Measurements from ENCODE around the gene TPGS1. TPM values are rescaled to one million over a fixed set of nuclear protein-coding genes. Genes with fewer than 3 reads are reported as not detected.

Gene TPGS1
- polyA plus RNA-seq, 1 donor, result 10.1 TPM

DNA sequence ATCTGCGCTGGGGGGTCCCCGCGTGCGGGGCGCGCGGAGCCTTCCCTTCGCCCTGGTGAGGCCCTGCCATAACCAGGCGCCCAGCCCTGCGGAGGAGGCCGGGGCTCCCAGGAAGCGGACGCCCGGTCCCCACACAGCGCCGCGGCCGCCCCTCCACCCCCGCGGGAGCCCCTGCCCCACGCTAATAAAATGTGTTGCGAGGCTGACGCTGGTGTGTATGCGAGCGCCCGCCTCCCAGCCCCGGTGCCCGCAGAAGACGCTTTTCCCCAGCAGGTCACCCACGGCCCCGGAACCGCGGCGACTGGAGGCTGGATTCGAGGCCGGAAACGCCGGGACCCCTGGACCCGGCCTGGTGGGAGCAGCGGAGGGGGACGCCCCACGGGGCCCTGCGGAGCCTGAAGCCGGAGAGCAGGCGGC, 12.2 kb downstream of the TPGS1 start:
- DNase-seq, result no peak

DNA sequence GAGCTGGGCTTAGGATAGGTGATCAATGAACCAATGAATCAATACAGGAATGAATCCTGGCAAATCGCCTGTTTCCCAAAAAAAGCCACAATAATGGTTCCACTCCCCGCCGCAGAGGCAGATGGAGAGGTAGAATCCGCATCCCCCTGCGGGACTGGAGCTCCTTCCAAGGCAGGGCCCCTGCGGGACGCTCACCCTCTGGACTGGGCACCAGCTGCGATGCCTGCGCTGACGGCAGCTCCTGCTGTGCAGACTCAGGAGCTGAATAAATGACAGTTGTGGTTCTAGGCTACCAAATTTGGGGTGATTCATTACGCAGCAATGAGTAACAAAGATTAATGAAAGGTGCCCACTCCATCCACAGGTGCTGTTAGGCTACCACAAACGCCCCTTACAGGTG, 15.4 kb downstream of the TPGS1 start:
- no peak for DNase-seq

DNA sequence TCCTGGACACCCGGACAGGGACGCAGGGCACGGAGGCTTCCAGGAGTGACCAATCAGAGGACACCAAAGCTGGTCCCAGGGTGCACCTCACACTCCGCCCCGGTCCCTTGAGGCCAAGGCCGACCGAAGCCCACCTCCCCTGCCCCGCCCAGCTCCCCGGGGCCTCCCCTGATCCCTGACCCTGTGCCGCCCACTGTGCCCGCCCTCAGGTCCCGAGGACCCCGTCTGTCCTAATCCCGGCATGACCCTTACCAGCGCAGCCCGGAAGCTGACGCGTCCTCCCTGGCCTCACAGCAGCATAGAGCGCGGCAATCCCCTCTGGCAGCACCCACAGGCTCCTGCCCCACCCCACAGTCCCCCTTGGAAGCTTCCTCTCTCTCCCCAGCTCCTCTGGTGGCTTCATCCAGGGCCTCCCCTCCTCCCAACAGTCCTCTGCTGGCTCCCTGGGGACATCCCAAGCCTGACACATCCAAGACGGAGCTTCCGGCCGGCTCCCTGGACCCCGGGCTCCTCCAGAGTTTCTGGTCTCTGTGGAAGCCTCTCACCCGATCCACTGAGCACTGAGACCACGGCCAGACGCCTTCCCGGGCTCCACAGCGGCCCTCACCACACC, 16.9 kb downstream of the TPGS1 start:
- DNase-seq, result no peak

DNA sequence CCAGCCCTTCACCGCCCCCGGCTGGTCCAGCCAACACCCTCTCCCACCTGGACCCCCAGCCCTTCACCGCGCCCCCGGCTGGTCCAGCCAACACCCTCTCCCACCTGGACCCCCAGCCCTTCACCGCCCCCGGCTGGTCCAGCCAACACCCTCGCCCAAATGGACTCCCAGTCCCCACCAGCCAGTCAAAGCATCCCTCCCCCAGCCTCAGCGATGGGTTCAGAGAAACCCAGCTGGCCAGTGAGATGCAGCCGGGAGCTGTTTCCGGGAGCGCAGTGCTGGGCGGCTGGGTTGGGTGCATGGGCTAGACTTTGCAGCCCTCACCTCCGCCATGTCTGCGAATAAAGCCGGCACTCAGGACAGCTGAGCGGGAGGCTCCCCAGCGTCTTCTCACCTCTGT, 17.7 kb downstream of the TPGS1 start:
- no peak for DNase-seq

DNA sequence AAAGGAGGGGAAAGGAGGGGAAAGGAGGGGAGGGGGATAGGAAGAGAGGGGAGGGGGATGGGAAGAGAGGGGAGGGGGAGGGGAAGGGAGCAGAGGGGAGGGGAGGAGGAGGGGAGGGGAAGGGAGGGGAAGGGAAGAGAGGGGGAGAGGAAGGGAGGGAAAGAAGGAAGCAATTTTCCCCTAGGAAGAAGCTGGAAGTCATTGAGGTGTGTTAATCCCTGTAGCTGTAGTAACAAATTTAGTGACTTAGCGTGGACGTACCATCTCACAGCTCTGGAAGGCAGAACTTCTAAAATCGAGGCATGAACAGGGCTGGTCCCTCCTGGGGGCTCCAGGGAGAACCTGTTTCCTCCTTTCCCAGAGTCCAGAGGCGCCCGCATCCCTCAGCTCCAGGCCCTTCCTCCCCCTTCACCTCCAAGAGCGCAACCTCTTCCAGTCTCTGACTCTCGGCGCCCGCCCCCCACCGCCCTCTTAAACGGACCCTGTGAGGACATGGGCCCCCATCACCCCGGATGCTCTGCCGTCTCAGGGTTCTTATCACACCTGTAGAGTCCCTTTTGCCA, 18.6 kb downstream of the TPGS1 start:
- DNase-seq, result no peak

DNA sequence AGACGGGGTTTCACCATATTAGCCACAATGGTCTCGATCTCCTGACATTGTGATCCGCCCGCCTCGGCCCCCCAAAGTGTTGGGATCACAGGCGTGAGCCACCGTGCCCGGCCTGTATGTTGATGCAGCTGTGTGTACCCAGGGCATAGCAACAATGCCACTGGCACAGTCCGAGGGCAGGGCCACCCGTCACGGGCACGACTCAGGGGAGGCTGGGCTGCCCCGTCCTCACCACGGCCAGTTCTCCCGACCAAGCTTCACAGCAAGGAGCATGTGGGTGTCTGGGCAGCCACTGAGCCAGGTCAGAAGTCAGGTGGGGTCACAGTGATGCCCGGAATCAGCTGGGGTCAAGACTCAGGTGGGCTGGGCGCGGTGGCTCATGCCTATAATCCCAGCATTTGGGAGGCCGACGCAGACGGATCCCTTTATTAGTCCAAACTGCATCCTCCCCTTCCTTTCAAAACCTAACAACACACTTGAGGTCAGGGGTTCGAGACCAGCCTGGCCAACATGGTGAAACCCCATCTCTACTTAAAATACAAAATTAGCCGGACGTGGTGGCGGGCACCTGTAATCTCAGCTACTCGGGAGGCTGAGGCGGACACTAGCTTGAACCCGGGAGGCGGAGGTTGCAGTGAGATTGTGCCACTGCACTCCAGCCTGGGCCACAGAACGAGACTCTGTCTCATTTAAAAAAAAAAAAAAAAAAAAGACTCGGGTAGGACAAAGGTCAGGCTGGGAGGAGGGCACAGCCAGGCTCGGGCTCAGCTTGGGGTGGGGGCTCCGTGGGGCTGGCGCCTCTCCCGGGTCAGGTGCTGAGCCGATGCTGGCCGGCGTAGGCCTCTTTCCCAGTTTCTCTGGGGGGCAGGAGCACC, 23.1 kb downstream of the TPGS1 start:
- DNase-seq, result no peak

DNA sequence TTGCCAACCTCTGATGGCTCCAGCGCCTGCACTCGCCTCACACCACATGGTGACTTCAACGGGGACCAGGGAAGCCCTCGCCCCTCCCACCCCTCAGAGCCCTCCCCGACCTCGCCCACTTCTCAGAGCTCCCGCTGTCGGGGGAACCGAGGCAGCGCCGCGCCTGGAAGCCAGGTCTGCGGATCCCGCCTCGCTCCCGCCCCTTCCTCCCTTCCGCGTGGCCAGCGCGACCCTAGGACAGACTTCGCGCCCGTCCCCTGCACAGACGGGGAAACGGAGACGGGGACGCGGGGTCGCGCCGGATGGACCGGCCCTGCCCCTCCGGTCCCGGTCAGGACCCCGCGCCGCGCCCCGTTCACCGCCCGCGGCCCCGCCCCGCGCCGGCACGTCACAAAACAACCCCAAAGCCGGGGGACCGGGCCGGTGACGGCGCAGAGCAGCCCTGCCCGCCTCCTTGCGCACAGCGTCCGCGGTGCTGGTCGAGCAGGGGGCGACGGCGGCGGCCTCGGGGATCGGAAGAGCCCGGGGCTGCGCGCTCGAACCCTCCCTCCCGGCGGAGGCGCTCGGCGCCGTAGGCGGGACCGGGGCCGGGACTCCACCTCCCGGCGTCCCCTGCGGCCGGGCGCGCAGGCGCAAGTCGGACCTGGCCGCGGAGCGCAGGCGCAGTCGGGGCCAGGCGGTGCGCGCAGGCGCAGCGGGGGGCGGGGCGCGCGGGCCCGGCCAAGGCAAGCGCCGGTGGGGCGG, 23.9 kb downstream of the TPGS1 start:
- peak; percentile 92 for DNase-seq

DNA sequence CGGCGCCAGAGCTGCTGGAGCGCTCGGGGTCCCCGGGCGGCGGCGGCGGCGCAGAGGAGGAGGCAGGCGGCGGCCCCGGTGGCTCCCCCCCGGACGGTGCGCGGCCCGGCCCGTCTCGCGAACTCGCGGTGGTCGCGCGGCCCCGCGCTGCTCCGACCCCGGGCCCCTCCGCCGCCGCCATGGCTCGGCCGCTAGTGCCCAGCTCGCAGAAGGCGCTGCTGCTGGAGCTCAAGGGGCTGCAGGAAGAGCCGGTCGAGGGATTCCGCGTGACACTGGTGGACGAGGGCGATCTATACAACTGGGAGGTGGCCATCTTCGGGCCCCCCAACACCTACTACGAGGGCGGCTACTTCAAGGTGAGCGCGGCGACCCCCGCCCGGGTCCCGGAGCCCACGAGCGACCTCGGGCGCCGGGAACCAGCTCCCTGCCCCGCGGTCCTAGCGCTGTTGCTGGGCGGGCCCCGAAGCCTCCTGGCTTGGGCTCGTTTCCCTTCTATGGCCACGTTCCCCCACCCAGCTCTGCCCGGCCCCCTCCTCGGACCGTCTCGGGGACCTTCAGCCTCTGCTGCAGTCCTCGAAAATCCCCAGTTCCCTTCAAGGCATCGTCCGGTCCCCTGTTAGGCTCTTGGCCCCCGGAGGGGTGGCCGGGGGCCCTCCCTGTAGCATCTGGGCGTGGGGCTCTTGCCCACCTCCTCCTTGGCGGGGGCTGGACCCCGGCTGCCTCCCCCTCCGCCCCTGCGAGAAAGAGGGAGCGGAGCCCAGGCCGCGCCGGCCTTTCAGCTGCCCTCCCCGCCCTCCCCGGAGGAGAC, 24.7 kb downstream of the TPGS1 start, which contains the start of gene CDC34:
Gene CDC34, plus strand, starts transcription at position 8 of the 808 bp plus-strand sequence. Its CDS starts 172 bp downstream, at position 180.
- DNase-seq, result no peak

DNA sequence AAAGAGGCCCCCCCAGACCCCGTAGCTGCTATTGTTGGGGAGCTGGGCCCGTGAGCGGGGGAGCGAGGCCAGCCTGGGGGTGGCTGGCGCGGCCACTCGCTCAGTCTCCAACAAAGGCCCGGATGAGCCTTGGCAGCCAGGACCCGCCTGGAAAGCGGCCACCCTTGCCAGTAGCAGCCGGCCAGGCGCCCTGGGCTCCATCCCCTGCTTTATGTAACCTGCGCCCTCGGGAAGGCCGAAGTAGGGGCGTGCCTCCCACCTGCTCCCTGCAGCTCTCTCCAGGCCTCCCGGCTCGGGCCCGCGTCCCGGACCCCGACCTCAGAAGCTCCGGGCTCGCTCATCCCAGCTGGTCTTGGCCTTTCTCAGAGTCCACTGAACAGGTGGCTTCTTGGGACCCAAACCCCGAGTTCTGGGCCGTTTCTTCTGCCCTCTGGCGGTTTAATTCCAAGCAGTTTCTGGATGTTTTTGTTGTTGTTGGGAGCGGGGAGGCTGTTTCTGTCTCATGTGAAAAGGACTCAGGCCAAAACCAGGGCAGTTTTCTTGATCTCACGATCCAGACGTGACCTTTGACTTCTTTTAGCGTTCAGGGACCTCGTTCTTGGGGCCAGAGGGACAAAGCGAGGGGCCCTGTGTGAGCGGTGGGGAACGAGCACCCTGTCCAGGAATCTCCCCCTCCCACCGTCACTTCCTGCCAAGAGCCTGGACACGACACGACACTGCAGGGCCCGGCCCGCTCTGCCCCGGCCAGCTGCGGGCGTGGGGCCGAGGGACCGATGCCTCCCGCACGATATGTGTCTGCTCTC, 25.5 kb downstream of the TPGS1 start:
- DNase-seq, result peak; percentile 73

DNA sequence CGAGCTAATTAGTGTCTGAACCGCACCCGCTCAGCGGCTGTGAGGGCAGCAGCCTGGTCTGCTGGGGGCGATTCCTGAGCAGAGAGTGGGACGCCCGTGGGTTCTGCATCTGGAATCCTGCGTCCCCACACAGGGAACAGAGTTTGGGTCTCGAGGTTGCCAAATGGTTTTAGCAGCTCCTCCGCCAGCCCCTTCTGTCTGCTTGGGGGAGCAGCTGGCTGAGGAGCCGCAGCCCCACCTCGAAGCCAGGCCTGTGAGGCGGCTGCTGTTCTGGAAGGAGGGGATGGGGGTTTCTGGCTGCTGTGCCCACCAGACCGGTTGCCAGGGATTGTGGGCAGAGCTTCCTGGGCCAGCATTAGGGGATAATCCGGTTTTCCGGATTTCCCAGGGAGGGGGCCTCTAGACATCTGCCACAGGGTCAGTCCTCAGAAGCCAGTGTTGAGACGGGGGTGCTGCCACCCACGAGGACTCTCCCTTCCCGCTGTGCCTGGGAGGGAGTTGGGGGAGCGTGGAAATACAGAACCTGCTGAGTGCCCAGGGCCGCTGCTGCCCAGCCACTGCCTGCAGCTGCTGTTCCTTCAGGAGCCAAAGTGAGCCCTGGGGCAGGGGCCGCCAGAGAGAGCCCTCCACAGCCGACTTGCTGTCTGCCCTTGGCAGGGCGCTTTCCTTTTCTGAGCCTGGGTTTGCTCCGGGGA, 26.2 kb downstream of the TPGS1 start:
- DNase-seq, result no peak

DNA sequence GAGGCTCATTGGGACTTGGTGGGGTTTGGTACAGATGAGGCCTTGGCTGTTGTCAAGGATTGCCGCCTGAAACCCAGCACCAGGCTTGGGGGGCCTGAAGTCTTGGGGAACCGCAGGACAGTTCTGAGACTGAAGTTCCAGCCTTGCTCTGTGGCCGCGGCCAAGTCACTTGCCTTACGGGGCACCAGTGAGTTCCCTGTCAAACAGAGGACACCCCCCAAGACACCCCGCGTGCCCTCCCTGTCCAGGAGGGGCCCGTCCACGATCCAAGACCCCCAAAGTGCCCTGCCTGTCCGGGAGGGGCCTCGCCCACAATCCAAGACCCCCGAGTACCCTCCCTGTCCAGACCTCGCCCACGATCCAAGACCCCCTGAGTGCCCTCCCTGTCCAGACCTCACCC, 26.8 kb downstream of the TPGS1 start:
- no peak for DNase-seq

DNA sequence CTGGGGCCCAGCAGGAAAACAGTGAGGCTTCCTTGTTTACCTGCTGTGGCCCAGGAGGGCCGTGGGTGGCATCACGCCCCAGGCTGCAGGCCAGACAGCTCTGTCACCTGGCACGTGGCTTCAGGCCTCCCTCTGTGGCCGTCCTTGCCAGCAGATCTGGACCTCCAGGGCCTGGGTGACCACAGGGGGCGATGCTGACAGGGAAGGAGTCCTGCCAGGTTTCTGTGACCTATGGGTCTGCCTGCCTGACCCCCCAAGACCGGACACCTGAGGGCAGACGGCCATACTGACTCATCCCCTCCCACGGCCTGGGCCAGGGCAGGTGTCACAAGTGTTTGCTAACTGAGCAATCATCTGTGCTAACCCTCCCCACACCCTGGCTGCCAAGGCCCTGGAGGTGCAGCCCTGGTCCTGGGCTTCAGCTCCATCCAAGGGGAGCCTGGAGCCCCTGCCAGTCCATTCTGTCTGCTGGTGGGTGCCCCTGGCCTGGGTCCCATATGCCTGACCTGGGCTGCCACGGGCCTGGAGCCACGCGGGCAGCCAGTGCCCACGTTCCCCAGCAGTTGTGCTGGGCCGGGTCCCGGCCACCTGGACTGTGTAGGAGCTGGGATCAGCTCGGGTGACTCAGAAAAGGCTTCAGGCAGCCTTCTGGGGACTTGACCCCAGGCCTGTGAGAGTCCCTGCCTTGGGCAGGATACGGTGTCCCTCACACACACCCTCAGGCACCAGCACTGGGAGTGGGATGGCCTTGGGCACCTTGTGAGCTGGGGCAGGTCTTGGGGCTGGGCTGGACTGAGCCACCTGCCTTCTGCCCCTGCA, 27.9 kb downstream of the TPGS1 start:
- DNase-seq, result no peak

DNA sequence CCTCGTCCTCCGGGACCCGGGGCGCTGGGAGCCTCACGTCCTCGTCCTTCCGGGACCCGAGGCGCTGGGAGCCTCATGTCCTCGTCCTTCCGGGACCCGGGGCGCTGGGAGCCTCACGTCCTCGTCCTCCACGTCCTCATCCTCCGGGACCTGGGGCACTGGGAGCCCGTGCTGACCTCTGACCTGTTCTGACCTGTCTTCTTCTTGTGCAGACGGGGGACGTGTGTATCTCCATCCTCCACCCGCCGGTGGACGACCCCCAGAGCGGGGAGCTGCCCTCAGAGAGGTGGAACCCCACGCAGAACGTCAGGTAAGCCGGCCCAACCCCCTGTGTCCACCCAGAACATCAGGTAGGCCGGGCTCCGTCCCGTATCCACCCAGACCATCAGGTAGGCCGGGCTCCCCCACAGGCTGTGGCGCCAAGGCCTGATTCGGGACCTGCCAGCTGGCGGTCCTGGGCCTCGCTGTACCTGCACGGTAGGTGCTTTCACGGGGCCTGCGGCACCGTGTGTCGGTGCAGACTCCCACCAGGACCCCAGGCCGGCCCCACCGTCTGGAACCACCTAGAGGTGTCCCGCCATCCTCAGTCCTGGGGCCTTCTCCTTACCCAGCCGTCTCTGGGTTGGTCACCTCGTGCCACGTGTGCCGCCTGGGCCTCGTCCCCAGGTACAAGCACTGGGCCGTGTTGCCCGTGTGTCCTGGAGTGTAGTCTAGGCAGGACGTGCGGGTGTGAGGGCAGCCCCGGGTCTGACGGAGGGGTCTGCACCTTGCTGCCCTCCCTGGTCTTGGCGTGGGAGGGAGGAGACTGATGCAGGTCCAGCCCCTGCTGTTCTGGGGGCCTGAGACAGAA, 29.0 kb downstream of the TPGS1 start:
- no peak for DNase-seq

DNA sequence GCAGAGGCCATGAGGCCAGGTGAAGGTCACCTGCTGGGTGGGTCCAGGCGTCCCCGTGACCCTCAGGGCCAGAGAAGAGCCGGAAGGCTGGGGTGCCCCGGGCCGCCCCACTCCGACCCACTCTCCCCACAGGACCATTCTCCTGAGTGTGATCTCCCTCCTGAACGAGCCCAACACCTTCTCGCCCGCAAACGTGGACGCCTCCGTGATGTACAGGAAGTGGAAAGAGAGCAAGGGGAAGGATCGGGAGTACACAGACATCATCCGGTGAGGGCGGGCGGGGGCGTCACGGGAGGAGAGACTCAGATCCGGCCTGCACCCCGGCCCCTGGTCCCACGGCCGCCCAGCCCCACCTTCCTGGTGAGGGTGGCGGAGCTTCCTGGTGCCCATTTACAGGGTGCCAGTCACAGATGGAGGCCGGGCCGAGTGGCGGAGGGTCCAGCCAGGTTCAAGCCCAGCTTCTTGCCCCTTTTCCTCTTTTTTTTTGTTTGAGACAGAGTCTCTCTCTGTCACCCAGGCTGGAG, 29.6 kb downstream of the TPGS1 start:
- DNase-seq, result no peak

DNA sequence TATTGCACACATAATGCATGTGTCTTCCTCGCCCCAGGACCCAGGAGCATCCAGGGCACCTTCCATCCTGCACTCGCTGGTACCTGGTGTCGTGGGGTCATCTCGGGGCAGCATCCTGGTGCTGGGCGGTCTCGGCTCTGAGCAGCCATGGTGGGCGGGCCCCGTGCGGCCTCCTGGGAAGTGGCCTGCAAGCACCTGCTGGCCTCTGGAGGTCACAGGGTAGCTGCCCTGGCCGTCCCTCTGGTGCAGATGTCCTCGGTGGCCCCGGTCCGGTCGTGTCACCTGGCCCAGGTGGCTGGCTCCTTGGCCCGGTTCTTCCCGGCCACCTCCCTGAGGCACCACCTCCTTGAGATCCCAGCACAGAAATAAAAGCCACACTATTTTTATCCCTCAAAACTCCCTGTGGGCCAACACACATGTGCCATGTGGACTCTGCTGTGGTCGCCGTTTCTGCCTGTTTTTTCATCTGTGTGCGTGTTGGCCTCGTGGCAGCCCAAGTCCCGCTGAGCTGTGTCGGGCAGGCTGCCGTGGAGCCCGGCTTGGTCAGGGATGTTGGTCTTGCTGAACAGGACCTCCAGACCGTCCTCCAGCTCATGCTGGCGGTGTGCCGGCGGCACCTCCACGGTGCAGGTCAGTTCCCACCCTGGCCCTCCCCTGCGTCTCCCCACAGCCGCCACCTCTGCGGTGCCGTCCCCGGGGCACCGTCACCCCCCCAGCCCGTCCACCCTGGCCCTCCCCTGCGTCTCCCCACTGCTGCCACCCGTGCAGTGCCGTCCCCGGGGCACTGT, 31.5 kb downstream of the TPGS1 start:
- no peak for DNase-seq

DNA sequence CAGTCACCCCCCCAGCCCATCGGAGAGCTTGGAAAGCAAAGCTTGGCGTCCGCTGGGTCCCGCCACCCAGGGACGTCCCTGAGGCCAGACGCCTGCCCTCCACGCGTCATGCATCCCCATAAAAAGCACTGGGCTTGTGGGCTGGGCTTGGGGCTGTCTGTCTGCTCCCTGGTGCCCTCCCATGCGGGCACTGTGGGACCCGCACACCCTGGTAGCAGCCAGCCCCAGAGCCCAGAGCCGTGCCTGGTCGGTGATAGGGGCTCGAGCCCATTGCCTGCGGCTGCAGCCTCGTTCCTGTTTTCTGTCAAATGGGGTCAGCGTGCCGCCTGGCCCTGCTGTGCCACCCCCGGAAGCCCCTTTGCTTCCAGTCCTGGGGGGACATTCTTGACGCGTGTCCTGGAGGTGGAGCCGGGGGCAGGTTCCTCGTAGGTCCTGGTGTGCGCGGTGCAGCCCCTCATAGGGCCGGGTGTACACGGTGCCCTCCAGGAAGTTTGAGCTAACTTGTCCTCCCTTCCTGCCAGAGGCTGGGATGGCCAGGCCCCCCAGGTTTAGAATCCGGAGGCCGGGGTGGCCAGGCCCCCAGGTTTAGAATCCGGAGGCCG, 32.2 kb downstream of the TPGS1 start:
- no peak for DNase-seq

All from hindlimb muscle (tissue), 1 donor.